PC-3 (cell line): ENCODE results near the gene FSTL4. TPM values are rescaled to one million over a fixed set of nuclear protein-coding genes. Genes with fewer than 3 reads are reported as not detected.

Experiments
- ATAC-seq: fragments of 200-7000 bp; cut with Tn5 transposase; 2 replicates; pipeline ENCODE4 v1.9.1; 2020; ENCODE audit warnings: mild to moderate bottlenecking, moderate library complexity
- Bru-seq: library from RNA; stranded (reverse); fragments of 400-500 nt; gene quantifications from one replicate; lab custom pipeline; 2021; lab: Mats Ljungman, UMichigan
- BruChase-seq, 2 experiments: library from RNA; stranded (reverse); fragments of 400-500 nt; gene quantifications; one replicate each; lab custom pipeline; 2021; lab: Mats Ljungman, UMichigan
- BruUV-seq: library from RNA; stranded (reverse); fragments of 400-500 nt; replicated peaks from 2 replicates; lab custom pipeline; 2021; lab: Mats Ljungman, UMichigan
- CTCF ChIA-PET: fragments of 300-600 bp; sonication (Branson Sonifier 250); formaldehyde crosslinking; loops from one replicate; lab custom pipeline; 2022; ENCODE audit warnings: antibody characterized with exemption; lab: Charles Lee
- POLR2A ChIA-PET: fragments of 300-600 bp; sonication (Branson Sonifier 250); formaldehyde crosslinking; loops from one replicate; lab custom pipeline; 2022; ENCODE audit warnings: antibody characterized with exemption; ENCODE audit not compliant: unreplicated experiment; lab: Charles Lee
- DNase-seq: peaks from one replicate; pipeline ENCODE4 v3.0.0-alpha.2; 2015
- H2AFZ ChIP-seq: fragments of 300-600 bp; sonication (generic); 2 replicates; pipeline ENCODE4 v1.6.0; 2016; ENCODE audit warnings: antibody characterized with exemption, low read length
- H3F3A ChIP-seq: fragments of 300-600 bp; sonication (generic); one replicate; pipeline ENCODE4 v1.6.0; 2017; ENCODE audit warnings: antibody characterized with exemption, low read length, control low read depth, mild to moderate bottlenecking; ENCODE audit not compliant: unreplicated experiment
- H3K27ac ChIP-seq: fragments of 300-600 bp; sonication (generic); 2 replicates; pipeline ENCODE4 v1.5.1; 2016; ENCODE audit warnings: mild to moderate bottlenecking, low read length
- H3K27me3 ChIP-seq: fragments of 300-600 bp; sonication (generic); 2 replicates; pipeline ENCODE4 v1.6.1; 2016; ENCODE audit warnings: low read length, mixed read lengths
- H3K36me3 ChIP-seq: fragments of 300-600 bp; sonication (generic); 2 replicates; pipeline ENCODE4 v1.6.1; 2016; ENCODE audit warnings: low read depth, mixed run types, low read length, mixed read lengths
- H3K4me1 ChIP-seq: fragments of 300-600 bp; sonication (generic); 2 replicates; pipeline ENCODE4 v1.5.1; 2016; ENCODE audit warnings: low read length; ENCODE audit not compliant: insufficient read depth
- H3K4me2 ChIP-seq: fragments of 300-600 bp; sonication (generic); 2 replicates; pipeline ENCODE4 v1.6.0; 2016; ENCODE audit warnings: low read length
- H3K4me3 ChIP-seq: fragments of 300-600 bp; sonication (generic); 2 replicates; pipeline ENCODE4 v1.5.1; 2016; ENCODE audit warnings: mild to moderate bottlenecking, low read length, mixed read lengths
- H3K79me2 ChIP-seq: fragments of 300-600 bp; sonication (generic); 2 replicates; pipeline ENCODE4 v1.6.1; 2017; ENCODE audit warnings: low read length, mixed read lengths
- H3K9ac ChIP-seq: fragments of 300-600 bp; sonication (generic); 2 replicates; pipeline ENCODE4 v1.6.0; 2016; ENCODE audit warnings: mild to moderate bottlenecking, low read length
- H3K9me2 ChIP-seq: fragments of 300-600 bp; sonication (generic); replicated peaks from 2 replicates; pipeline ENCODE4 v1.6.1; 2016; ENCODE audit warnings: mixed run types, low read length, mixed read lengths
- H3K9me3 ChIP-seq: fragments of 300-600 bp; sonication (generic); 2 replicates; pipeline ENCODE4 v1.6.1; 2016; ENCODE audit warnings: low read length, mixed read lengths
- H4K20me1 ChIP-seq: fragments of 300-600 bp; sonication (generic); 2 replicates; pipeline ENCODE4 v1.6.1; 2016; ENCODE audit warnings: low read length, mixed read lengths
- CTCF ChIP-seq: fragments of 300-600 bp; sonication (generic); conservative IDR thresholded peaks from 2 replicates; pipeline ENCODE4 v1.5.1; 2017; ENCODE audit warnings: antibody characterized with exemption, low read depth, mild to moderate bottlenecking, low read length
- EZH2 ChIP-seq: fragments of 300-600 bp; sonication (generic); IDR thresholded peaks from one replicate; pipeline ENCODE4 v1.6.1; 2017; ENCODE audit warnings: antibody characterized with exemption, mild to moderate bottlenecking, low read length; ENCODE audit not compliant: unreplicated experiment
- EZH2phosphoT487 ChIP-seq: fragments of 300-600 bp; sonication (generic); IDR thresholded peaks from 2 replicates; pipeline ENCODE4 v1.6.1; 2018; ENCODE audit warnings: mild to moderate bottlenecking, antibody characterized with exemption, low read length, borderline replicate concordance
- intact Hi-C: fragments of 100-400 bp; cut with micrococcal nuclease; formaldehyde crosslinking; loops from 2 replicates; pipeline ENCODE4 v1.9.0; 2023
- long read RNA-seq: library from polyadenylated mRNA; unstranded; transcript quantifications from one replicate; pipeline ENCODE4 v2.0.0, GENCODE V29; 2021; ENCODE audit not compliant: unreplicated experiment
- total RNA-seq: library from RNA; depleted of rRNA; stranded (reverse); fragments of >200 nt; gene quantifications from 2 replicates; pipeline ENCODE4 v1.2.3, GENCODE V29; 2014; rRNA removed

FSTL4 gene
- 4.2 and 4.5 TPM in 2 replicates for total RNA-seq
- Bru-seq, nascent RNA, result percentile 35 among the genes with signal in this experiment
- BruChase-seq, experiment 1, labeled RNA remaining after a 6-hour chase, result percentile 28 among the genes with signal in this experiment
- percentile 26 among the genes with signal in this experiment for BruChase-seq, experiment 2, labeled RNA remaining after a 2-hour chase
- long read RNA-seq, partial matches to known transcripts, result 1 of 5 reads
- long read RNA-seq, other reads (novel, unspliced or antisense), result 4 of 5 reads

- ATAC-seq, result peak; percentile 54
- POLR2A ChIA-PET, result interaction anchor here (0.6 kb wide), 1 partner anchor 258 kb away, joined by 3 read pairs; no protein-coding TSS in a partner anchor
- DNase-seq, result peak; percentile 45
- no peaks in the 10 kb centered on the region for H3K36me3 ChIP-seq
- no peak within 1 kb of the TSS for H3K27ac ChIP-seq
- H3K79me2 ChIP-seq, result 0 out of 2 replicates have a peak, but pooled peaks cover 8% of the 10 kb centered on the region
- peak within 1 kb of the TSS; percentile 85 for H2AFZ ChIP-seq
- H3K9ac ChIP-seq, result no peak within 1 kb of the TSS
- TF ChIP-seq EZH2, result no peak
- no peaks in the 10 kb centered on the region for H4K20me1 ChIP-seq
- H3K4me1 ChIP-seq, result no peaks in the 10 kb centered on the region
- intact Hi-C loops, result loop anchor here (5.0 kb wide), 1 partner anchor 105 kb away; no protein-coding TSS in a partner anchor
- H3K9me3 ChIP-seq, result no peaks in the 10 kb centered on the region
- H3K4me2 ChIP-seq, result peak within 1 kb of the TSS; percentile 93
- H3F3A ChIP-seq, result no peaks in the 10 kb centered on the region
- no peaks in the 10 kb centered on the region for H3K9me2 ChIP-seq
- CTCF ChIA-PET, result no interaction called here
- H3K27me3 ChIP-seq, result no peaks in the 10 kb centered on the region
- peak within 1 kb of the TSS; percentile 73 for H3K4me3 ChIP-seq
- no TSS peak for BruUV-seq
Observed at GRCh38 chr5:133612249-133612860, at the start of gene FSTL4. Gene FSTL4 (minus strand): TSS chr5:133612541.

- Histone ChIP-seq H3F3A (no peaks in the 10 kb centered on the region), H3K36me3 (no peaks in the 10 kb centered on the region), H3K79me2 (no peaks in the 10 kb centered on the region), H3K4me3 (no peak overlapping the region), H2AFZ (no peak overlapping the region), H3K27ac (no peak overlapping the region), H3K9ac (no peak overlapping the region), H3K9me3 (no peaks in the 10 kb centered on the region), H4K20me1 (no peaks in the 10 kb centered on the region), H3K4me2 (no peak overlapping the region), H3K4me1 (peaks cover 44% of the 10 kb centered on the region), H3K27me3 (no peaks in the 10 kb centered on the region), H3K9me2 (no peaks in the 10 kb centered on the region)
- TF ChIP-seq EZH2, result no peak
- TF ChIP-seq CTCF, result no peak
- TF ChIP-seq EZH2phosphoT487, result no peak
- BruUV-seq, result no TSS peak
- ATAC-seq (no peak), DNase-seq (no peak)
- intact Hi-C loops, result loop anchor here (5.0 kb wide), 1 partner anchor 91 kb away; no protein-coding TSS in a partner anchor
- ChIA-PET CTCF (no interaction called here), POLR2A (no interaction called here)
Observed at GRCh38 chr5:133661389-133661788, 49.0 kb upstream of the FSTL4 start.

GRCh38 chr5:133658327-133658726 is 46.0 kb upstream of the FSTL4 start:
- H3F3A ChIP-seq, result no peaks in the 10 kb centered on the region
- H3K36me3 ChIP-seq, result no peaks in the 10 kb centered on the region
- no peaks in the 10 kb centered on the region for H3K27me3 ChIP-seq
- H2AFZ ChIP-seq, result no peak overlapping the region
- TF ChIP-seq EZH2 (no peak), CTCF (no peak), EZH2phosphoT487 (no peak)
- no peaks in the 10 kb centered on the region for H3K9me2 ChIP-seq
- no peaks in the 10 kb centered on the region for H3K9me3 ChIP-seq
- POLR2A ChIA-PET, result no interaction called here
- no peak overlapping the region for H3K4me2 ChIP-seq
- H4K20me1 ChIP-seq, result no peaks in the 10 kb centered on the region
- intact Hi-C loops, result no loop called here
- ATAC-seq (no peak), DNase-seq (no peak)
- peaks cover 17% of the 10 kb centered on the region for H3K4me1 ChIP-seq
- no peak overlapping the region for H3K4me3 ChIP-seq
- H3K79me2 ChIP-seq, result no peaks in the 10 kb centered on the region
- H3K9ac ChIP-seq, result no peak overlapping the region
- no TSS peak for BruUV-seq
- H3K27ac ChIP-seq, result no peak overlapping the region
- CTCF ChIA-PET, result no interaction called here
